ENCODE measurements around the gene ZMYM2. TPM values are rescaled to one million over a fixed set of nuclear protein-coding genes. Genes with fewer than 3 reads are reported as not detected.
"Not testable (repeated sequence)": the region's sequence is repeated elsewhere in the genome, so short reads cannot be mapped to it uniquely, and the experiment has no call there.

The ZMYM2 gene
- polyA plus RNA-seq, 1 donor from 2014 or later, result 11.1 TPM

DNA sequence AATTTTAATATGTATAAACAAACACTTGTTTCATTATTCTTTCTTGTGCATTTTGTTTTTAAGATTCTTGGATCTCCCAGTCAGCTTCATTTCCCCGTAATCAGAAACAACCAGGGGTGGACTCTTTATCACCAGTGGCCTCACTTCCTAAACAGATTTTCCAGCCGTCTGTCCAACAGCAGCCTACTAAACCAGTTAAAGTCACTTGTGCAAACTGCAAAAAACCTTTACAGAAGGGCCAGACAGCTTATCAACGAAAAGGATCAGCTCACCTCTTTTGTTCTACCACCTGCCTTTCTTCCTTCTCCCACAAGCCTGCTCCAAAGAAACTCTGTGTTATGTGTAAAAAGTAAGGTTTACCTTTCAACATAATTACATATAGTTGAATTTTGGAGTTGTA is 44.3 kb downstream of the ZMYM2 start:
- H3K4me3 Mint-ChIP-seq, result no peak overlapping the region
- H3K9me3 Mint-ChIP-seq, result no peaks in the 10 kb centered on the region
- H3K27me3 Mint-ChIP-seq, result no peaks in the 10 kb centered on the region
- H3K4me1 Mint-ChIP-seq, result peaks cover 0 to 17% (median 10%) of the 10 kb centered on the region in 3 donors
- peaks cover 7% of the 10 kb centered on the region for H3K36me3 Mint-ChIP-seq
- no peak overlapping the region for H3K27ac Mint-ChIP-seq

DNA sequence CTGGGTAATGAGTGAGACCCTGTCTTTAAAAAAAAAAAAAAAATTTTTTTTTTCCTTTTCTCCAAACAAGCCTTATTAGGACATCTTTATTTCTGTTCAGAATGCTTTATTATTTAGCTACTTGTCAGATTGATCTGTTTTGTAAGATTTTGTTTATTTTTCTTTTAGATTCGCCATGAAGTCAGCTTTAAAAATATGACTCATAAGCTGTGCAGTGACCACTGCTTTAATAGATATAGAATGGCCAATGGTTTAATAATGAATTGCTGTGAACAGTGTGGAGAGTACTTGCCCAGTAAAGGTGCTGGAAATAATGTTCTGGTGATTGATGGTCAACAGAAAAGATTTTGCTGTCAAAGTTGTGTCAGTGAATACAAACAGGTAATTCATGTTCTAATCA is 47.7 kb downstream of the ZMYM2 start:
- no peak overlapping the region for H3K4me3 Mint-ChIP-seq
- H3K27me3 Mint-ChIP-seq, result no peaks in the 10 kb centered on the region
- H3K36me3 Mint-ChIP-seq, result peaks cover 7% of the 10 kb centered on the region
- peaks cover 0 to 4% (median 3%) of the 10 kb centered on the region in 3 donors for H3K4me1 Mint-ChIP-seq
- peaks cover 0 to 2% (median 0%) of the 10 kb centered on the region in 3 donors for H3K9me3 Mint-ChIP-seq
- H3K27ac Mint-ChIP-seq, result no peak overlapping the region

DNA sequence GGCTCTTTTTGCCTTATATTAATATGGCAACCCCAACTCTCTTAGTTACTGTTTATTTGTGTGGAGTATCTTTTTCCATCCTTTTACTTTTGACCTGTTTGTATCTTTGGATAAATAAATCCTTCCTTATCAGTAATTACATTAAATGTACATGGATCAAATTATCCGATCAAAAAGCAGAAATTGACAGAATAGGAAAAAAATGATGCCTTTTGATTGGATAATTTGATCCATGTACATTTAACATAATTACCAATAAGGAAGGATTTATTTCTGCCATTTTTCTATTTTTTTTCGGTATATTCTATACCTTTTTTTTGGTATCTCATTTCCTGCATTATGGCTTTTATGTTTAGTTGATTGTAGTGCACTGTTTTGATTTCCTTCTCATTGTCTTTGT is 57.2 kb downstream of the ZMYM2 start:
- H3K4me3 Mint-ChIP-seq, result no peak overlapping the region
- H3K36me3 Mint-ChIP-seq, result peaks cover 31% of the 10 kb centered on the region
- peaks cover 6 to 19% (median 16%) of the 10 kb centered on the region in 3 donors for H3K9me3 Mint-ChIP-seq
- peak overlapping the region in 1 of 3 donors; percentile 61 for H3K27ac Mint-ChIP-seq
- no peaks in the 10 kb centered on the region for H3K27me3 Mint-ChIP-seq
- H3K4me1 Mint-ChIP-seq, result peaks cover 9 to 17% (median 15%) of the 10 kb centered on the region in 3 donors

DNA sequence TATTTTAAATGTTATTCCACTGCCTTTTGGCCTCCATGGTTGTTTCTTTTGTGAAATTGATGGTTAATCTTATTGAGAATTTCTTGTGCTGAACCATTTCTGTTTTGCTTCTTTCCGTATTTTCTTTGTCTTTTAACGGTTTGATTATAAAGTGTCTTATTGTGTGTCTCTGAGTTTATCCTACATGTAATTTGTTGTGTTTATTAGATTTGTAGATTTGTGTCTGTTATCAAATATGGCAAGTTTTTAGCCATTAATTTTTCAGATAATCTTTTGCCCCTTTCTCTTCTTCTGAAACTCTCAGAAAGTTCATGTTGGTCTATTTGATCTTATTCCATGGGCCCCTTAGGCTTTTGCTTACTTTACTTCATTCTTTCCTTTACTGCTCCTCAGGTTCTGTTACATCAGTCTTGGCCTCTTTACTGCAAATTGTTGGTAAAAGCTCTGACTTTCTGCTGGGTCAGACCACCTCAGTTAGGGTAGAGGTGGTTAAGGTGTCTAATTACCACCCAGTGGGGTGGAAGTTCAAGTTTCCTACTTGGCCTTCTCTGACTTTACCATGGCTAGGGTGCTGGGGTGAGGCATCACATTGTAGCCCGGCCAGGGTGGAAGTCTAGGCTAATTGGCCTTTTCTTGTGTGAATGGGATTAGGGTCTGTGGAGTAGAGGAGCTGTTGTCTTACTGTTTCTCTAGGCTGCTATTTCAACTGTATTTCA is 58.3 kb downstream of the ZMYM2 start:
- H3K27me3 Mint-ChIP-seq, result no peaks in the 10 kb centered on the region
- peaks cover 30% of the 10 kb centered on the region for H3K36me3 Mint-ChIP-seq
- peaks cover 6 to 19% (median 16%) of the 10 kb centered on the region in 3 donors for H3K9me3 Mint-ChIP-seq
- H3K27ac Mint-ChIP-seq, result peak overlapping the region in 1 of 3 donors; percentile 33
- peaks cover 9 to 17% (median 16%) of the 10 kb centered on the region in 3 donors for H3K4me1 Mint-ChIP-seq
- peak overlapping the region in 1 of 4 donors; percentile 49 for H3K4me3 Mint-ChIP-seq

DNA sequence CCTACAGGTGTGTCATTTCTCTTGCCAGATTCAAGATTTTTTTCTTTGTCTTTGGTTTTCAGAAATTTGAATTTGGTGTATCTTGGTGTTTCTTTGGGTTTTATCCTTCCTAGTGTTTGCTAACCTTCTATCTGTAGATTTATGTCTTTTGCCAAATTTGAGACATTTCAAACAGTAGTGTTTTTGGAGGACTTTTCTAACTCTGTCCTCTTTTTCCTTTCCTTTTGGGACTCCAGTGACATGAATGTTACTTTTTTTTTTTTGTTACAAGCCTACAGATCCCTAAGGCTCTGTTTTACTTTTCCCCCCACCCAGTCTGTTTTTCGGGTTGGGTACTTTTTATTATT is 58.8 kb downstream of the ZMYM2 start:
- no peaks in the 10 kb centered on the region for H3K27me3 Mint-ChIP-seq
- peak overlapping the region in 1 of 3 donors; percentile 33 for H3K27ac Mint-ChIP-seq
- no peak overlapping the region for H3K4me3 Mint-ChIP-seq
- H3K9me3 Mint-ChIP-seq, result peaks cover 6 to 19% (median 16%) of the 10 kb centered on the region in 3 donors
- H3K36me3 Mint-ChIP-seq, result peaks cover 30% of the 10 kb centered on the region
- H3K4me1 Mint-ChIP-seq, result peaks cover 9 to 17% (median 16%) of the 10 kb centered on the region in 3 donors

DNA sequence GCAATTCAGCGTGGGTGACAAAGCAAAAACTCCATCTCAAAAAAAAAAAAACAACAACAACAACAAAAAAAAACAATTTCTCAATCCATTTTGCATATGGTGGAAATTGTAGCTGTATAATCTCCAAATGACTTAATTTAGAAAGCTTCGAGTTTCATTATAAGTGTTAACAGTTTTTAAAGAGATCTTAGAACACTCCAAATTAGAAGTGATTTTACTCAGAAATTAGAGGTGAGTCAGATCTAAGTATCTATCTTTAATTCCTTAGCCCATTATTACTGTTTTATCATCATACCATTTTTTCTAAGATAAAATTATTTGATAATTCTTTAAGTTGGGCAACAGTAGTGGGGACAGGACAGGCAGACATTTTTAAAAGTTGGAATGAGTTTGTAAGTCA is 60.5 kb downstream of the ZMYM2 start:
- Mint-ChIP-seq H3K36me3 (peaks cover 24% of the 10 kb centered on the region), H3K4me3 (no peak overlapping the region), H3K4me1 (peaks cover 5 to 14% (median 11%) of the 10 kb centered on the region in 3 donors), H3K27me3 (no peaks in the 10 kb centered on the region), H3K27ac (no peak overlapping the region), H3K9me3 (peaks cover 6 to 19% (median 16%) of the 10 kb centered on the region in 3 donors)

DNA sequence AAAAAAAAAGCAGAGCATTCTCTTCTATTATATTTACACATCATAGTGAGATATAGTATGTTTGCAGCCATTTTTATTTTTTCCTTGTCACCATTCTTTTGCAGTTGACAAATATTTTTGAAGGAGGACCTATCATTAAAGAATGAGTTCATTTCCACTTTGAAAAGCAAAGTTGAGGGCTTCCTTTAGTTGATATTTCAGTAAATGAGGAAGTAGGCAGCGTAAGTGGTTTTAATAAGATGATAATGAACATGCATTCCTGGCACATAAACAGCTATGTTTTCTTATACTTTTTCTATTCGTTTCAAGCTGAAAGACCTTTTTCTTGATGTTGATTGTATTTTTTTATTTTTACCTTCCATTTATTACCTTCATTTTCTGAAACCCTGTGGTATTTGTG is 66.2 kb downstream of the ZMYM2 start:
- Mint-ChIP-seq H3K27me3 (no peaks in the 10 kb centered on the region), H3K4me3 (peak overlapping the region in 1 of 4 donors; percentile 55), H3K27ac (peak overlapping the region in 1 of 3 donors; percentile 45), H3K36me3 (peaks cover 10% of the 10 kb centered on the region), H3K4me1 (peaks cover 9 to 14% (median 12%) of the 10 kb centered on the region in 3 donors), H3K9me3 (no peaks in the 10 kb centered on the region)

DNA sequence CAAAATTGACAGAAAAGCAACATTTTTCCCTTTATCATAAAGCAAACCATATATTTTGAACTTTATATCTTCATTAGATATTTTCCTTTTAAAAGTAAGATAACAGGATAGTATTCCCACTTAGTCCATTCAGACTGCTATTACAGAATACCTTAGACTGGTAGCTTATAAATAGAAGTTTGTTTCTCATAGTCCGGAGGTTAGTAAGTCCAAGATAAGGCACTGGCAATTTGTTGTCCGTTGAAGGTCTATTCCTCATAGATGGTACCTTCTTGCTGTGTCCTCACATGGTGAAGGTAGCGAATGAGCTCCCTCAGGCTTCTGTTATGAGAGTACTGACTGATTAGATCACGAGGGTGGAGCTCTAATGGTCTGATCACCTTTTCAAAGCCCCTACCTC is 70.4 kb downstream of the ZMYM2 start:
- Mint-ChIP-seq H3K36me3 (peaks cover 7% of the 10 kb centered on the region), H3K27me3 (no peaks in the 10 kb centered on the region), H3K9me3 (no peaks in the 10 kb centered on the region), H3K27ac (no peak overlapping the region), H3K4me1 (peaks cover 7 to 14% (median 10%) of the 10 kb centered on the region in 3 donors), H3K4me3 (no peak overlapping the region)

DNA sequence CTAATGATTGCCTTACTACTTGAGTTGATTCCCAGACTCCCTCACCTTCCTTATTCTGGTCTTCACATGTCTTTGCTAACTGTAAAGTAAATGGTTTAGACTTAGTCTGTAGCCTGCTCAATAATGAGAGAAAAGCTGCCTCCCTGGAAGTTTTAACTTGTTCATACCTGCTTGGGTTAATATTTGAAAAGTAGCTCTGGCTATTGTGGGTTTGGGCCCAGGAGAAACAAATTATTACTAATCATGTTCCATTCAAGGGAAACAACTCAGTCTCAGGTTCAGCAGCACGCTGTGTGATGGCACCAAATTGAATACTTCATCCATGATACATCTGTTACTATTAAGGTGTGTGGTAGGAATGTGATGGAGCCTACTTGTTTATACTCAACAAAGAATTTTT is 75.0 kb downstream of the ZMYM2 start:
- H3K4me1 Mint-ChIP-seq, result peaks cover 0 to 3% (median 0%) of the 10 kb centered on the region in 3 donors
- peaks cover 0 to 3% (median 0%) of the 10 kb centered on the region in 3 donors for H3K9me3 Mint-ChIP-seq
- no peak overlapping the region for H3K27ac Mint-ChIP-seq
- H3K4me3 Mint-ChIP-seq, result no peak overlapping the region
- H3K36me3 Mint-ChIP-seq, result peaks cover 5% of the 10 kb centered on the region
- H3K27me3 Mint-ChIP-seq, result no peaks in the 10 kb centered on the region

DNA sequence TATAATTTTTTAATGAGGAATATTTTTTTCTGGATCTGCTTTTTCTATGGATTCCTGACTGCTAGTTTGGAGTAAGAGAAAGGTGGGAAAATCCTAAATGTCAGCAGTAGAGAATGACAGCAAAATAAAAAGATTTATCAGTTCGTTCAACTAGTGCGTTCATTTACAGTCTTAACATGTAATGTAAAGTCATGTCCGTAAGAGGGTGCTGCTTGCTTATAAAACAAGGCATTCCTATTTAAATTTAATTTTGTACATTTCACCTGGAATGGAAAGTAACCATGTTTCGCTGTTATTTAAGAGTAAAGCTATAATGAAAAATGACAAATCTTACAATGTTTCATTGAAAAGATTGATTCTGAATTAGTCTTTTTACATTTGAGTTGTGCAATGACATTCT is 76.6 kb downstream of the ZMYM2 start:
- Mint-ChIP-seq H3K36me3 (peaks cover 11% of the 10 kb centered on the region), H3K27ac (no peak overlapping the region), H3K4me3 (no peak overlapping the region), H3K4me1 (peaks cover 3 to 9% (median 4%) of the 10 kb centered on the region in 3 donors), H3K9me3 (peaks cover 0 to 3% (median 0%) of the 10 kb centered on the region in 3 donors), H3K27me3 (no peaks in the 10 kb centered on the region)

DNA sequence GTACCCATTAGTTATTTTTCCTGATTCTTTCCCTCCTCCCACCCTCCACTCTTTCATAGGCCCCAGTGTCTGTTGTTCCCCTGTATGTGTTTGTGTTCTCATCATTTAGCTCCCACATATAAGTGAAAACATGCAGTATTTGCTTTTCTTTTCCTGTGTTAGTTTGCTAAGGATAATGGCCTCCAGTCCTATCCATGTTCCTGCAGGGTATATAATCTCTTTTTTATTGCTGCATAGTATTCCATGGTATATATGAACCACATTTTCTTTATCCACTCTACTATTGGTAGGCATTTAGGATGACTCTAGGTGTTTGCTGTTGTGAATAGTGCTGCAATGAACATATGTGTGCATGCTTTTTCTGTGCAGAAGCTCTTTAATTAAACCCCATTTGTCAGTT is 79.4 kb downstream of the ZMYM2 start:
- Mint-ChIP-seq H3K36me3 (peaks cover 22% of the 10 kb centered on the region), H3K4me3 (no peak overlapping the region), H3K27me3 (no peaks in the 10 kb centered on the region), H3K27ac (no peak overlapping the region), H3K9me3 (peaks cover 0 to 3% (median 0%) of the 10 kb centered on the region in 3 donors), H3K4me1 (peaks cover 10 to 20% (median 18%) of the 10 kb centered on the region in 3 donors)

DNA sequence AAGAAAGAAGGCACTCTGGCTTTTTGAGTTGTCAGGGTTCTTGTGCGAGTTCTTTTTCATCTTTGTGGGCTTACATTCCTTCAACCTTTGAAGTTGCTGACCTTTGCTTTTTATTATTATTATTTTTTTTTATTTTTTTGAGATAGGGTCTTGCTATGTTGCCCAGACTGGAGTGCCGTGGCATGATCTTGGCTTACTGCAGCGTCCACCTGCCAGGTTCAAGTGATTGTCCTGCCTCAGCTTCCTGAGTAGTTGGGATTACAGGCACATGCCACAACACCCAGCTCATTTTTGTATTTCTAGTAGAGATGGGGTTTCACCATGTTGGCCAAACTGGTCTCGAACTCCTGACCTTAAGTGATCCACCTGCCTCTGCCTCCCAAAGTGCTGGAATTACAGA is 84.1 kb downstream of the ZMYM2 start:
- peaks cover 10 to 20% (median 18%) of the 10 kb centered on the region in 3 donors for H3K4me1 Mint-ChIP-seq
- H3K27ac Mint-ChIP-seq, H3K9me3 Mint-ChIP-seq, H3K27me3 Mint-ChIP-seq, H3K4me3 Mint-ChIP-seq: not testable (repeated sequence)
- H3K36me3 Mint-ChIP-seq, result peaks cover 23% of the 10 kb centered on the region

DNA sequence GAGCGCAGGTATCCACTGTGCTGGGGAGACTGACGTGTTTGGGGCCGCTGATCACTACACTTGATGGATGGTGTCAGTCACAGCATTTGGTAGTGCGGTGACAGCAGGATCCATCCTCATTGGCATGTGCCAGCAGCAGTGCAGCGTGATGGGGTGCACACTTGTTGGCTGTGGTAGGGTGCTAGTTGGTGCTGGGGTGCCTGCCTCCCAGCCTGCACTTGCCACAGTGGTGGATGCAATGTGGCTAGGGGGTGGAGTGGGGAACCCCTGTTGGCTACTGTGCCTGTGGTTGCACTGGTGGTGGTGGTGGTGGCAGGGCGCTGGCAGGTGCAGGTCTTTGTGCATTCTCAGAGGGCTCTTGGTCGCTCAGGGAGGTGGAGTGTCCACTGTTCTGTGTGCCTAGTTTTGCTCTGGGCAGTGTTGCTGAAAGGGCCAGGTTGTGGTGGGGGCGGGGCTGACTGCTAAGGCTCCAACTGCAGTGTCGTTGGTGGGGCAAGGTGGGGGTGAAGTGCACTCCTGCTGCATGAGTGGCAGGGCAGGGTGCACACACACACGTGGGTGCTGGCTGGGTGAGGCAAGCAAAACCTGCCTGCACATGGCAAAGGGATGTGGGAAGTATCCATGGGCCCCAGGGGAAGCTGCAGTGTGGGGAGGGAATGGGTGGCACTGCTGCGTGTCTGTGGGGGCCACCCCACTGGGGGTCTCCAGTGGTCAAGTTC is 84.8 kb downstream of the ZMYM2 start:
- H3K27me3 Mint-ChIP-seq, result no peaks in the 10 kb centered on the region
- no peaks in the 10 kb centered on the region for H3K9me3 Mint-ChIP-seq
- H3K27ac Mint-ChIP-seq, result no peak overlapping the region
- H3K36me3 Mint-ChIP-seq, result peaks cover 18% of the 10 kb centered on the region
- peaks cover 10 to 18% (median 18%) of the 10 kb centered on the region in 3 donors for H3K4me1 Mint-ChIP-seq
- peak overlapping the region in 1 of 4 donors; percentile 39 for H3K4me3 Mint-ChIP-seq

DNA sequence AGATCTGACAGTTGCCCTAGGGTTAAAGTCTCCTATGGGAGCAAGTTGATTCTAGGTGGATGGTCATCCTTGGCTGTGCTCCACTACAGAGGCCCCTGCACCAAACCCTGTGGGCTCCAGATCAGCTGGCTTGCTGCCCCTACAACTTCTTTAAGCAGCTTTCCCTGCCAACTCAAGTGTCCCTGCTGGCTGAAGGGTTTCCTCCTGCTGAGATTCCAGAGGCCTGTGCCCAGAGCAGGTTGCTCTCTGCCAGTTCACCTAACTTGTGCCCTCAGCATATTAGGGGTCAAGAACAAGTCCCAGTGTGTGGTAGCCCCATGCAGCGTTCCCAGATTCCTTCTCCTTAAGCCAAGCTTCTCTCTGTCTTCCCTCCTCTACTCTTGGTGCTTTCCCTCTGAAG is 85.6 kb downstream of the ZMYM2 start:
- peaks cover 18% of the 10 kb centered on the region for H3K36me3 Mint-ChIP-seq
- no peaks in the 10 kb centered on the region for H3K9me3 Mint-ChIP-seq
- H3K4me1 Mint-ChIP-seq, result peaks cover 10 to 23% (median 18%) of the 10 kb centered on the region in 3 donors
- no peak overlapping the region for H3K4me3 Mint-ChIP-seq
- no peak overlapping the region for H3K27ac Mint-ChIP-seq
- H3K27me3 Mint-ChIP-seq, result no peaks in the 10 kb centered on the region

DNA sequence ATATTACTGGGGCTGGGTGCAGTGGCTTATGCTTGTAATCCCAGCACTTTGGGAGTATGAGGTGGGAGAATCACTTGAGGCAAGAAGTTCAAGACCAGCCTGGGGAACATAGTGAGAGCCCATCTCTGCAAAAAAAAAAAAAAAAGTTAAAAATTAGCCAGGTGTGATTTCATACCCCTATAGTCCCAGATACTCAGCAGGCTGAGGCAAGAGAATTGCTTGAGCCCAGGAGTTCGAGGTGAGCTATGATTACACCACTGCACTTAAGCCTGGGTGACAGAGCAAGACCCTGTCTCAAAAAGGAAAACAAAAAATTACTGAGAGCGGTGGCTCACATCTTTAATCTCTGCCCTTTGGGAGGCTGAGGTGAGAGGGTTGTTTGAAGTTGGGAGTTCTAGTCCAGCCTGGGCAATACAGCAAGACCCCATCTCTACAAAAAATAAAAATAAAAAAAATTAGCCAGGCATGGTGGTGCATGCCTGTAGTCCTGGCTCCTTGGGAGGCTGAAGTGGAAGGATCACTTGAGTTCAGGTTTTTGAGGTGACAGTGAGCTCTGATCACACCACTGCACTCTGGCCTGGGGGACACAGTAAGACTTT is 87.5 kb downstream of the ZMYM2 start:
- no peak overlapping the region for H3K4me3 Mint-ChIP-seq
- no peaks in the 10 kb centered on the region for H3K27me3 Mint-ChIP-seq
- H3K27ac Mint-ChIP-seq, result no peak overlapping the region
- peaks cover 8 to 28% (median 19%) of the 10 kb centered on the region in 3 donors for H3K4me1 Mint-ChIP-seq
- H3K9me3 Mint-ChIP-seq, result no peaks in the 10 kb centered on the region
- peaks cover 9% of the 10 kb centered on the region for H3K36me3 Mint-ChIP-seq
